OCI-LY3 (cell line): Measurements from ENCODE around the gene CELF2.

Experiments
- EZH2phosphoT487 ChIP-seq: fragments of 200-600 bp; shearing (Covaris generic); IDR thresholded peaks from 2 replicates; pipeline ENCODE4 v1.6.1; 2018; ENCODE audit warnings: antibody characterized with exemption, mixed run types, low read depth
- TF ChIP-seq, protein P1 (sequence below): fragments of 200-600, 300-600 bp; sonication (generic); IDR thresholded peaks from 2 replicates; pipeline ENCODE4 v1.5.1; 2014; ENCODE audit warnings: antibody characterized with exemption, low read length, low read depth

DNA sequence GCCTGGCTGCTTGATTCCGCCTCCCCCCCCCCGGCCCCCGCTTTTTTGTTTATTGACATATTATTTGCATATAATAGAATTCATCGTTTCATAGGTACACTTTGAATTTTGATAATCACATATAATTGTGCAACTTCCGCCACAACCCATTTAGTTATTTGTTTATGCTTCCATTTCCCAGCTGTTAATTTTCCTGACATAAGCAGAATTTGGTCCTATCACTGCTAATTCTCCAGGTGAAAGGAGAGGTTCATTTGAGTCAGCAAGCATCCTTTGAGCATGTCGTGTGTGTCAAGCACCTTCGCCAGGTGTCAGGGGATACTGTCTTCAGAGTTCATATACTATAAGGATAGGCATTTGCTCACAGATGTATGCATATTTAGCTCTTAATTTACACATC, 102.2 kb downstream of the CELF2 start:
- TF ChIP-seq, protein P1, sequence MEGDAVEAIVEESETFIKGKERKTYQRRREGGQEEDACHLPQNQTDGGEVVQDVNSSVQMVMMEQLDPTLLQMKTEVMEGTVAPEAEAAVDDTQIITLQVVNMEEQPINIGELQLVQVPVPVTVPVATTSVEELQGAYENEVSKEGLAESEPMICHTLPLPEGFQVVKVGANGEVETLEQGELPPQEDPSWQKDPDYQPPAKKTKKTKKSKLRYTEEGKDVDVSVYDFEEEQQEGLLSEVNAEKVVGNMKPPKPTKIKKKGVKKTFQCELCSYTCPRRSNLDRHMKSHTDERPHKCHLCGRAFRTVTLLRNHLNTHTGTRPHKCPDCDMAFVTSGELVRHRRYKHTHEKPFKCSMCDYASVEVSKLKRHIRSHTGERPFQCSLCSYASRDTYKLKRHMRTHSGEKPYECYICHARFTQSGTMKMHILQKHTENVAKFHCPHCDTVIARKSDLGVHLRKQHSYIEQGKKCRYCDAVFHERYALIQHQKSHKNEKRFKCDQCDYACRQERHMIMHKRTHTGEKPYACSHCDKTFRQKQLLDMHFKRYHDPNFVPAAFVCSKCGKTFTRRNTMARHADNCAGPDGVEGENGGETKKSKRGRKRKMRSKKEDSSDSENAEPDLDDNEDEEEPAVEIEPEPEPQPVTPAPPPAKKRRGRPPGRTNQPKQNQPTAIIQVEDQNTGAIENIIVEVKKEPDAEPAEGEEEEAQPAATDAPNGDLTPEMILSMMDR = no peak
- no peak for TF ChIP-seq EZH2phosphoT487
